ENCODE results near the gene SCAF4. TPM values are rescaled to one million over a fixed set of nuclear protein-coding genes. Genes with fewer than 3 reads are reported as not detected.

Gene SCAF4
- total and polyA plus RNA-seq, 5 donors: 9.7 to 22.1 (median 18.8) TPM

GRCh38 chr21:31686272-31686915, 45.5 kb downstream of the SCAF4 start:
- intact Hi-C loops (cut with DNase I): no loop called here
- Histone ChIP-seq H3K27me3 (ENCODE audit: control insufficient read depth, insufficient read depth) (no peaks in the 10 kb centered on the region), H3K4me3 (ENCODE audit: low read length) (no peak overlapping the region), H3K27ac (ENCODE audit: low read length) (no peak overlapping the region), H3K4me1 (ENCODE audit: control insufficient read depth, insufficient read depth, low read length) (no peaks in the 10 kb centered on the region), H3K9me3 (ENCODE audit: control insufficient read depth, low read length) (no peaks in the 10 kb centered on the region)
- 65% methylated on average over 7 of the region's 7 CpGs for WGBS
- DNase-seq (no peak), ATAC-seq (peak; percentile 41 to 51)

GRCh38 chr21:31684918-31685317, 47.0 kb downstream of the SCAF4 start:
- DNase-seq: no peak
- H3K9me3 ChIP-seq (ENCODE audit: control insufficient read depth, low read length): no peaks in the 10 kb centered on the region
- H3K4me3 ChIP-seq (ENCODE audit: low read length): no peak overlapping the region
- intact Hi-C loops (cut with DNase I): no loop called here
- WGBS: 94% methylated on average over 7 of the region's 7 CpGs
- H3K4me1 ChIP-seq (ENCODE audit: control insufficient read depth, insufficient read depth, low read length): no peaks in the 10 kb centered on the region
- ATAC-seq: no peak
- no peaks in the 10 kb centered on the region for H3K27me3 ChIP-seq (ENCODE audit: control insufficient read depth, insufficient read depth)
- no peak overlapping the region for H3K27ac ChIP-seq (ENCODE audit: low read length)

DNA sequence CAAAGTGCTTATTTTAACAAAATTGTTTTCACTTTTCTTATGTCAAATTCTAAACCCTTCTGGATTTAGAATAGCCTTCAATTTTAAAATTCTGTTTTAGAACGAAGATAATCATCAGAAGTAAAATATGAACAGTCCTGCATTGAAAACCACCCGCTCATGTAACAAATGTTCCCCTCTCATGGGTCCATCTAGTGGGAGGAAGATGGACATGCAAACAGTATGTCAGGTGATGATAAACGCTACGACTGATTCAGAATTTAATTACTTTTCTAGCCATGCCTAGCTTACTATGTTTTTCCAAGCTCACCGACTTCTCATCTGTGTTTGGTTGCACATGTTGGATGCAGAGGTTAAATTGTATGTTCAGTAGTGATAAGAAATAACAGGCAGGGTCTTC, 48.9 kb downstream of the SCAF4 start:
- WGBS: 84% methylated on average over 5 of the region's 5 CpGs
- no peaks in the 10 kb centered on the region for H3K9me3 ChIP-seq (ENCODE audit: control insufficient read depth, low read length)
- ATAC-seq: no peak

GRCh38 chr21:31682620-31683019, 49.3 kb downstream of the SCAF4 start:
- Histone ChIP-seq H3K9me3 (ENCODE audit: control insufficient read depth, low read length) (no peaks in the 10 kb centered on the region), H3K27me3 (ENCODE audit: control insufficient read depth, insufficient read depth) (no peaks in the 10 kb centered on the region), H3K27ac (ENCODE audit: low read length) (no peak overlapping the region), H3K4me3 (ENCODE audit: low read length) (no peak overlapping the region), H3K4me1 (ENCODE audit: control insufficient read depth, insufficient read depth, low read length) (no peaks in the 10 kb centered on the region)
- DNase-seq (no peak), ATAC-seq (no peak)
- intact Hi-C loops (cut with DNase I): no loop called here

More for the DNA sequence above, 48.9 kb downstream of the SCAF4 start:
- Histone ChIP-seq H3K27me3 (ENCODE audit: control insufficient read depth, insufficient read depth) (no peaks in the 10 kb centered on the region), H3K4me1 (ENCODE audit: control insufficient read depth, insufficient read depth, low read length) (no peaks in the 10 kb centered on the region), H3K27ac (ENCODE audit: low read length) (no peak overlapping the region), H3K4me3 (ENCODE audit: low read length) (no peak overlapping the region)
- no peak for DNase-seq
- intact Hi-C loops (cut with DNase I): no loop called here

GRCh38 chr21:31678478-31678877, 53.4 kb downstream of the SCAF4 start:
- ATAC-seq (no peak), DNase-seq (no peak)
- H3K9me3 ChIP-seq (ENCODE audit: control insufficient read depth, low read length): no peaks in the 10 kb centered on the region
- intact Hi-C loops (cut with DNase I): no loop called here
- no peak overlapping the region for H3K4me3 ChIP-seq (ENCODE audit: low read length)
- no peaks in the 10 kb centered on the region for H3K27me3 ChIP-seq (ENCODE audit: control insufficient read depth, insufficient read depth)
- WGBS: 93% methylated on average over 2 of the region's 2 CpGs
- H3K27ac ChIP-seq (ENCODE audit: low read length): no peak overlapping the region
- H3K4me1 ChIP-seq (ENCODE audit: control insufficient read depth, insufficient read depth, low read length): no peaks in the 10 kb centered on the region

DNA sequence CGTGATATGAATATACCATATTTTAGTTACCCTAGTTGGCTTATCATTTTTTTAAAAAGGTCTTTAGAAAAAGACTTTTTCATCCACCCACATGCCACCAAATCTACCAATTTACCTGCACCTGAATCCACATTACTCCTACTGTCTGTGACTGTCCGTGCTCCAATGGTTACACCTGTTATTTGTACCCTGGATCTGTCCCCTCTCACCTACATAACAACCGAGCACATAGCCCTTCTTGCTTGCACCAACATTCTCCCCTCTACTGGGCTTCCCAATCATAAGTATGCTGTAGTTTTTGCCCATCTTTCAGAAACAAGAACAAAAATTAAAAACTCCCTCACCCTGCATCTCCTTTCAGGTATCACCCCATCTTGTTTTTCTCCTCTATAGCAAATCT, 54.9 kb downstream of the SCAF4 start:
- intact Hi-C loops (cut with DNase I): no loop called here
- DNase-seq: no peak
- H3K4me3 ChIP-seq (ENCODE audit: low read length): no peak overlapping the region
- no peak for ATAC-seq
- WGBS: 96% methylated on average over 3 of the region's 3 CpGs
- H3K9me3 ChIP-seq (ENCODE audit: control insufficient read depth, low read length): no peaks in the 10 kb centered on the region
- no peaks in the 10 kb centered on the region for H3K27me3 ChIP-seq (ENCODE audit: control insufficient read depth, insufficient read depth)
- H3K27ac ChIP-seq (ENCODE audit: low read length): no peak overlapping the region
- no peaks in the 10 kb centered on the region for H3K4me1 ChIP-seq (ENCODE audit: control insufficient read depth, insufficient read depth, low read length)

DNA sequence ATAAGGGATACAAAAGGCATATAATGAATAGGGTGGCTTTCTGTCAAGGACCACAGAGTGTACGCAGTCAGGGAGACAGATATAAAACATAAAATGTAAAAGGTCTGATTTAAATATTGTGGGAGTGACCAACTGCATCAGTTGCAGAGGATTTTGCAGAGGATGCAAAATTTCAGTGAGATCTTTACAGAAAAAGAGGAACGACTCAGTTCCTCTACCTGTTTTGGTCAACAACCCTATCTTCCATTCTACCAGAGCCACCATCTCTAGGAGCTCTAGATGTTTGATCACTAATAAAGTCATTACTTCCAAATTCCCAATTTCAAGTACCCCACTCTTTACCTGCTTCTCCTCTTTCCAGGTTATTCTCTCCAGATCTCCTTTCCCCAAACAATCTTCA, 56.0 kb downstream of the SCAF4 start:
- Histone ChIP-seq H3K27ac (ENCODE audit: low read length) (no peak overlapping the region), H3K9me3 (ENCODE audit: control insufficient read depth, low read length) (no peaks in the 10 kb centered on the region), H3K27me3 (ENCODE audit: control insufficient read depth, insufficient read depth) (no peaks in the 10 kb centered on the region), H3K4me3 (ENCODE audit: low read length) (no peak overlapping the region), H3K4me1 (ENCODE audit: control insufficient read depth, insufficient read depth, low read length) (no peaks in the 10 kb centered on the region)
- ATAC-seq (no peak), DNase-seq (no peak)
- intact Hi-C loops (cut with DNase I): no loop called here
- WGBS: 89% methylated on average over 2 of the region's 2 CpGs

GRCh38 chr21:31675318-31675717, 56.6 kb downstream of the SCAF4 start:
- intact Hi-C loops (cut with DNase I): no loop called here
- Histone ChIP-seq H3K9me3 (ENCODE audit: control insufficient read depth, low read length) (no peaks in the 10 kb centered on the region), H3K4me1 (ENCODE audit: control insufficient read depth, insufficient read depth, low read length) (no peaks in the 10 kb centered on the region), H3K27me3 (ENCODE audit: control insufficient read depth, insufficient read depth) (no peaks in the 10 kb centered on the region), H3K27ac (ENCODE audit: low read length) (no peak overlapping the region), H3K4me3 (ENCODE audit: low read length) (no peak overlapping the region)
- WGBS: 63% methylated on average over 7 of the region's 7 CpGs
- ATAC-seq: peak in 1 of 2 donors; percentile 15
- DNase-seq: no peak

GRCh38 chr21:31673321-31673912, 58.5 kb downstream of the SCAF4 start:
- intact Hi-C loops (cut with DNase I): no loop called here
- Histone ChIP-seq H3K27ac (ENCODE audit: low read length) (no peak overlapping the region), H3K4me1 (ENCODE audit: control insufficient read depth, insufficient read depth, low read length) (no peaks in the 10 kb centered on the region), H3K27me3 (ENCODE audit: control insufficient read depth, insufficient read depth) (no peaks in the 10 kb centered on the region), H3K9me3 (ENCODE audit: control insufficient read depth, low read length) (no peaks in the 10 kb centered on the region), H3K4me3 (ENCODE audit: low read length) (no peak overlapping the region)
- WGBS: 90% methylated on average over 3 of the region's 3 CpGs
- DNase-seq (no peak), ATAC-seq (no peak)

DNA sequence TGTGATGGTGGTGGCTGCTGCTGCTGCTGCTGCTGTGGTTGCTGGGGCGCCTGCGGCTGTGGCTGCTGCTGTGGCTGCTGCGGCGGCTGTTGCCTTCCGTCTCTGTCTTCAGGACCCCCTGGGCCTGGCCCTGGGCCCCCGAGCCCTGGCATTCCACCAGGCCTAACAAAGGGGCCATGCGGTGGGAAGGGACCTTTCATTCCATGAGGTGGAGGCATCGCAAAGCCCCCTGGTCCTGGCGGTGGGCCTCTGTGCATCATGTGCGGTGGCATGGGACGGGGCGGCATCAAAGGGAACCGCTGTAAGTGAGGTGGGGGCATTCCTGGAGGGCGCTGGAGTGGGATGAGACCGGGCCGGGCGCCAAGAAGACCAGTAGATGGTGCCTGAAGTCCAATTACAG, 60.0 kb downstream of the SCAF4 start:
- H3K9me3 ChIP-seq (ENCODE audit: control insufficient read depth, low read length): no peaks in the 10 kb centered on the region
- no peaks in the 10 kb centered on the region for H3K27me3 ChIP-seq (ENCODE audit: control insufficient read depth, insufficient read depth)
- WGBS: 93% methylated on average over 17 of the region's 17 CpGs
- H3K4me3 ChIP-seq (ENCODE audit: low read length): no peak overlapping the region
- ATAC-seq: peak; percentile 30 to 32
- intact Hi-C loops (cut with DNase I): no loop called here
- DNase-seq: peak in 2 of 3 donors; percentile 61 to 63
- H3K27ac ChIP-seq (ENCODE audit: low read length): no peak overlapping the region
- H3K4me1 ChIP-seq (ENCODE audit: control insufficient read depth, insufficient read depth, low read length): no peaks in the 10 kb centered on the region

DNA sequence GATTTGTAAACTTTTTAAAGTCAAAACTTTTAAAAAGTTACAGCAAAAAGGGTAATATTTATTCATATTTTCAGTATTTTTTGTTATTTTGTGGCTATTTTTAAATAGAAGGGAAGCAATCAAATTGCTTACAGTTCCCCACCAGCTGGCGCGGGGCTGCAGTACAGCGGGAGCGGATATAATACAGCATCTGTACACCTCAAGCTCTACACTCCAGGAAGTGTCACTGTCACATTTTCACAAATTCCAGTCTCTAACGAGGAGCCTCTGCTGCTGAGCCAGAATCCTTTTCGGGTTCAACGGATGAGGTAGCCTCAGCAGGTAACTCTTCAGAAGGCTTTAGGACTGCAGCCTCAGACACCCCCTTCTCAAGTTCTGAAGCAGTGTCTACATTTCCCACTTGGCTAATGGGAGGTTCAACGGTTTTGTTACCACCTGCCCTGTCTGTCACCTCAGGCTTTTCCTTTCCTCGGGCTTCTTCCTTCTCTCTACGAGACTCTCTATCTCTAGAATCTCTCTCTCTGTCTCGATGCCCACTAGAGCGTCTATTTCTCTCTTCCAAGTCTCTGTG, 60.7 kb downstream of the SCAF4 start:
- no peak overlapping the region for H3K4me3 ChIP-seq (ENCODE audit: low read length)
- H3K9me3 ChIP-seq (ENCODE audit: control insufficient read depth, low read length): no peaks in the 10 kb centered on the region
- no peak for DNase-seq
- intact Hi-C loops (cut with DNase I): no loop called here
- no peaks in the 10 kb centered on the region for H3K4me1 ChIP-seq (ENCODE audit: control insufficient read depth, insufficient read depth, low read length)
- WGBS: 87% methylated on average over 12 of the region's 12 CpGs
- no peak overlapping the region for H3K27ac ChIP-seq (ENCODE audit: low read length)
- peak; percentile 7 to 8 for ATAC-seq
- no peaks in the 10 kb centered on the region for H3K27me3 ChIP-seq (ENCODE audit: control insufficient read depth, insufficient read depth)

Data from right cardiac atrium (tissue), 5 donors.